GM12878 (cell line): ENCODE data around the gene SPDL1. TPM values are rescaled to one million over a fixed set of nuclear protein-coding genes. Genes with fewer than 3 reads are reported as not detected.

Experiments used
- ATAC-seq: fragments of 200-7000 bp; cut with Tn5 transposase; 3 replicates; pipeline ENCODE4 v1.9.1; 2020; ENCODE audit warnings: mild to moderate bottlenecking, moderate library complexity
- BruUV-seq: library from RNA; stranded (reverse); fragments of 400-500 nt; replicated peaks from 2 replicates; lab custom pipeline; 2021; lab: Mats Ljungman, UMichigan
- CTCF ChIA-PET: fragments of 300-600 bp; sonication (Branson Sonifier 250); formaldehyde crosslinking; extraction: SDS; loops from one replicate; lab custom pipeline; 2021; ENCODE audit warnings: inconsistent platforms; lab: Yijun Ruan, JAX
- POLR2A ChIA-PET: fragments of 350-600 bp; formaldehyde crosslinking; extraction: SDS; loops from one replicate; lab custom pipeline; 2021; ENCODE audit warnings: inconsistent platforms; lab: Charles Lee
- RAD21 ChIA-PET: fragments of 300-600 bp; sonication (Branson Sonifier 250); formaldehyde crosslinking; loops from one replicate; lab custom pipeline; 2023; ENCODE audit warnings: antibody characterized with exemption; ENCODE audit not compliant: unreplicated experiment; lab: Charles Lee
- SMC1A ChIA-PET: fragments of 300-600 bp; sonication (Branson Sonifier 250); formaldehyde crosslinking; loops from one replicate; lab custom pipeline; 2023; ENCODE audit not compliant: unreplicated experiment, uncharacterized antibody; lab: Charles Lee
- DNase-seq: peaks from one replicate; pipeline ENCODE4 v3.0.0-alpha.2; 2011; ENCODE audit warnings: low read depth, low spot score
- FAIRE-seq: peaks from 3 replicates; lab custom pipeline; 2011; peaks lifted over from hg19 to GRCh38; lab: Jason Lieb, UNC
- H2AFZ ChIP-seq: 2 replicates; pipeline ENCODE4 v1.6.0; 2011; ENCODE audit warnings: low read depth, low read length, control low read depth; ENCODE audit not compliant: control insufficient read depth
- H3K27ac ChIP-seq: 2 replicates; pipeline ENCODE4 v1.5.1; 2011; ENCODE audit warnings: control low read depth; ENCODE audit not compliant: control insufficient read depth, insufficient read depth
- H3K27me3 ChIP-seq, 2 experiments: replicated peaks in 1 of 2; 2 replicates each; pipeline versions ENCODE4 v1.6.0 to v1.6.1; 2011; ENCODE audit warnings: low read length in 1 of 2; ENCODE audit not compliant: control insufficient read depth in 2 of 2, insufficient read depth in 2 of 2
- H3K36me3 ChIP-seq, 2 experiments: 2 replicates each; pipeline ENCODE4 v1.5.1; 2011; ENCODE audit warnings: low read length in 1 of 2; ENCODE audit not compliant: control insufficient read depth in 2 of 2, insufficient read depth in 2 of 2
- H3K4me1 ChIP-seq: 2 replicates; pipeline ENCODE4 v1.6.1; 2011; ENCODE audit warnings: mild to moderate bottlenecking, low read length, moderate library complexity, mixed read lengths; ENCODE audit not compliant: control insufficient read depth, insufficient read depth
- H3K4me2 ChIP-seq: 2 replicates; pipeline ENCODE4 v1.6.0; 2011; ENCODE audit warnings: control low read depth; ENCODE audit not compliant: control insufficient read depth, insufficient read depth
- H3K4me3 ChIP-seq: fragments of 200-600 bp; sonication (generic); 2 replicates; pipeline ENCODE4 v1.5.1; 2016
- H3K79me2 ChIP-seq: 2 replicates; pipeline ENCODE4 v1.6.0; 2011; ENCODE audit warnings: low read length; ENCODE audit not compliant: control insufficient read depth, insufficient read depth
- H3K9ac ChIP-seq: 2 replicates; pipeline ENCODE4 v1.8.0; 2011; ENCODE audit warnings: low read length, control low read depth, mixed read lengths; ENCODE audit not compliant: control insufficient read depth, insufficient read depth
- H3K9me3 ChIP-seq: replicated peaks from 3 replicates; pipeline ENCODE4 v1.5.1; 2011; ENCODE audit warnings: mild to moderate bottlenecking, low read length; ENCODE audit not compliant: control insufficient read depth, insufficient read depth
- H4K20me1 ChIP-seq: 2 replicates; pipeline ENCODE4 v1.6.0; 2011; ENCODE audit not compliant: control insufficient read depth, insufficient read depth
- BHLHE40 ChIP-seq, 2 experiments: fragments of 450-650 bp in 1 of 2; IDR thresholded peaks; 2 replicates each; pipeline ENCODE4 v1.6.1; 2011 to 2017; ENCODE audit warnings: low read depth in 2 of 2, borderline replicate concordance in 1 of 2, improper control_type of control experiment in 1 of 2, low read length in 1 of 2, mild to moderate bottlenecking in 1 of 2
- CHD2 ChIP-seq: IDR thresholded peaks from 2 replicates; pipeline ENCODE4 v1.6.1; 2011; ENCODE audit warnings: low read depth, low read length, improper control_type of control experiment, borderline replicate concordance
- CHD4 ChIP-seq: fragments of 200-600 bp; sonication (generic); IDR thresholded peaks from 2 replicates; pipeline ENCODE4 v1.6.1; 2016; ENCODE audit warnings: mild to moderate bottlenecking
- FOS ChIP-seq: IDR thresholded peaks from 3 replicates; pipeline ENCODE4 v1.6.1; 2011; ENCODE audit warnings: borderline replicate concordance; ENCODE audit not compliant: insufficient read length; ENCODE audit errors: extremely low read depth
- PAX5 ChIP-seq: IDR thresholded peaks from 2 replicates; pipeline ENCODE4 v1.6.1; 2011; ENCODE audit warnings: low read depth, low read length, borderline replicate concordance
- PAX8 ChIP-seq: fragments of 450-650 bp; IDR thresholded peaks from 2 replicates; pipeline ENCODE4 v1.6.1; 2017; ENCODE audit warnings: mild to moderate bottlenecking, moderate library complexity
- RBBP5 ChIP-seq: fragments of 200-600 bp; sonication (generic); conservative IDR thresholded peaks from 2 replicates; pipeline ENCODE4 v1.6.1; 2016
- RFX5 ChIP-seq: IDR thresholded peaks from 2 replicates; pipeline ENCODE4 v1.6.1; 2011; ENCODE audit warnings: low read depth, low read length, improper control_type of control experiment
- SUZ12 ChIP-seq: fragments of 200-600 bp; sonication (generic); IDR thresholded peaks from one replicate; pipeline ENCODE4 v1.6.1; 2018; ENCODE audit warnings: antibody characterized with exemption, mild to moderate bottlenecking; ENCODE audit not compliant: unreplicated experiment
- TCF7 ChIP-seq: IDR thresholded peaks from 2 replicates; pipeline ENCODE4 v1.6.1; 2014; ENCODE audit warnings: antibody characterized with exemption, borderline replicate concordance
- YY1 ChIP-seq: IDR thresholded peaks from 2 replicates; pipeline ENCODE4 v1.6.1; 2011; ENCODE audit warnings: low read depth, mild to moderate bottlenecking, low read length
- ZBED1 ChIP-seq: IDR thresholded peaks from 2 replicates; pipeline ENCODE4 v1.6.1; 2016; ENCODE audit warnings: borderline replicate concordance
- WGBS: methylation state at CpG from one replicate; pipeline ENCODE4 v1.1.6; 2016; ENCODE audit warnings: low lambda C conversion rate; ENCODE audit not compliant: insufficient replicate concordance, insufficient coverage; ENCODE audit errors: missing lambda C conversion rate; 5-methylcytosine and 5-hydroxymethylcytosine counted together
- in situ Hi-C: fragments of 300-500 bp; cut with MboI; formaldehyde crosslinking; loops from 9 replicates; pipeline ENCODE4 v1.14.3; 2018; ENCODE audit warnings: mixed read lengths
- intact Hi-C: fragments of 100-400 bp; cut with micrococcal nuclease; formaldehyde crosslinking; loops from one replicate; pipeline ENCODE4 v1.14.2; 2022; ENCODE audit not compliant: unreplicated experiment
- polyA plus RNA-seq, 11 experiments: library from polyadenylated mRNA; depleted of rRNA in 4 of 11; unstranded in 6 of 11; stranded (reverse) in 5 of 11; fragments of >200 nt; fragmentation: Nextera tagmentation in 4 of 11; fragmentation: Illumina TruSeq in 1 of 11; extraction: Ambion mirVana in 4 of 11; extraction: Trizol in 1 of 11; gene quantifications; 1 replicate in 1 of 11; 2 replicates in 10 of 11; pipeline versions ENCODE4 v1.2.1 to v1.2.3, GENCODE V29; 2011 to 2016; ENCODE audit warnings: inconsistent platforms in 2 of 11, missing spikeins in 2 of 11, low read depth in 1 of 11
- total RNA-seq, 4 experiments: library from RNA; depleted of rRNA in 3 of 4; stranded (reverse); fragments of >200 nt in 3 of 4; fragmentation: Illumina TruSeq in 1 of 4; extraction: Trizol in 1 of 4; gene quantifications; 2 replicates each; pipeline versions ENCODE4 v1.2.1 to v1.2.3, GENCODE V29; 2013 to 2021
- TF ChIP-seq, protein P1 (sequence below): IDR thresholded peaks from 2 replicates; pipeline ENCODE4 v1.6.1; 2011; ENCODE audit warnings: borderline replicate concordance, low read depth, mild to moderate bottlenecking, moderate library complexity, mixed read lengths, low read length; ENCODE audit not compliant: insufficient read depth; ENCODE audit errors: extremely low read length
- TF ChIP-seq, protein P2 (sequence below): IDR thresholded peaks from 2 replicates; pipeline ENCODE4 v1.6.1; 2011; ENCODE audit warnings: low read depth, low read length, improper control_type of control experiment, borderline replicate concordance
- TF ChIP-seq, protein P3 (sequence below): fragments of 150-350 bp; IDR thresholded peaks from 2 replicates; pipeline ENCODE4 v1.6.1; 2014; ENCODE audit warnings: mild to moderate bottlenecking, low read depth, low read length
- TF ChIP-seq, protein P4 (sequence below): fragments of 450-650 bp; IDR thresholded peaks from 2 replicates; pipeline ENCODE4 v1.6.1; 2017; ENCODE audit warnings: mild to moderate bottlenecking, moderate library complexity

SPDL1 gene
- total and polyA plus RNA-seq, 10 of the 15 experiments (the other 5 are each of a cell fraction or from before 2014, with no cell fraction given): 34.2 to 69.9 (median 46.0) TPM

DNA sequence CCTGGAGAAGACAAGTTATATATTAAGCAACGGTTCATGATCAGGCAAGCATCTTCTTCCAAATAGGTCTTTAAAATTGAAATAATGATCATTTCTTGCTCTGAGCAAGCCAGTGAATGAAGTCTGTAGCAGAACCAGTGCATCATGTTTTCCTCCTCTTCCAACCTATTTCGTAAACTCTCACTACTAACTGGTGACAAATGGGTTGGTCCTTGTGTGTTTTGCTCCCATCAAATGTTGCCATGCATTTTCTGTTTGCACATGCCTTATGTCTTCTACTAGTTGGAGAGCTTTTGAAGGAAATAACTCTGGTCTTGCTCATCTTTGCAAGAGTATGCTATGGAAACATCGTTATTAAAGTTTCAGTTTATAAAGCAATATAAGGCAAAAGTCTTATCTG, 37.2 kb upstream of the SPDL1 start:
- POLR2A ChIA-PET: no interaction called here
- RAD21 ChIA-PET: no interaction called here
- intact Hi-C loops: loop anchor here (5.0 kb wide), 1 partner anchor 244 kb away; the partner anchor contains the start of gene SLIT3
- Histone ChIP-seq H3K4me1 (no peaks in the 10 kb centered on the region), H4K20me1 (no peaks in the 10 kb centered on the region), H3K9me3 (no peaks in the 10 kb centered on the region), H3K4me3 (no peak overlapping the region), H3K4me2 (no peak overlapping the region), H3K36me3 (no peaks in the 10 kb centered on the region), H3K79me2 (no peaks in the 10 kb centered on the region), H3K27ac (no peak overlapping the region), H2AFZ (no peak overlapping the region), H3K9ac (no peak overlapping the region), H3K27me3 (peaks cover under 1 to 1% of the 10 kb centered on the region in 2 experiments; a peak in 1 of 4 replicates)
- FAIRE-seq (no peak), ATAC-seq (no peak), DNase-seq (no peak)
- CTCF ChIA-PET: no interaction called here
- SMC1A ChIA-PET: no interaction called here
- in situ Hi-C loops: no loop called here
- WGBS: 19% methylated on average over 3 of the region's 3 CpGs
- no TSS peak for BruUV-seq
- TF ChIP-seq PAX8 (no peak), ZBED1 (no peak), RBBP5 (no peak), FOS (no peak), TCF7 (no peak), PAX5 (no peak), YY1 (no peak), SUZ12 (no peak), CHD4 (no peak), CHD2 (no peak), BHLHE40 (IDR thresholded peaks at IDR 0.05; ENCODE audit: borderline replicate concordance in 1 of 2, low read depth in 2 of 2, low read length in 1 of 2) (no peak), RFX5 (no peak)
- TF ChIP-seq, protein P1, sequence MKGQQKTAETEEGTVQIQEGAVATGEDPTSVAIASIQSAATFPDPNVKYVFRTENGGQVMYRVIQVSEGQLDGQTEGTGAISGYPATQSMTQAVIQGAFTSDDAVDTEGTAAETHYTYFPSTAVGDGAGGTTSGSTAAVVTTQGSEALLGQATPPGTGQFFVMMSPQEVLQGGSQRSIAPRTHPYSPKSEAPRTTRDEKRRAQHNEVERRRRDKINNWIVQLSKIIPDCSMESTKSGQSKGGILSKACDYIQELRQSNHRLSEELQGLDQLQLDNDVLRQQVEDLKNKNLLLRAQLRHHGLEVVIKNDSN: no peak
- TF ChIP-seq, protein P2, sequence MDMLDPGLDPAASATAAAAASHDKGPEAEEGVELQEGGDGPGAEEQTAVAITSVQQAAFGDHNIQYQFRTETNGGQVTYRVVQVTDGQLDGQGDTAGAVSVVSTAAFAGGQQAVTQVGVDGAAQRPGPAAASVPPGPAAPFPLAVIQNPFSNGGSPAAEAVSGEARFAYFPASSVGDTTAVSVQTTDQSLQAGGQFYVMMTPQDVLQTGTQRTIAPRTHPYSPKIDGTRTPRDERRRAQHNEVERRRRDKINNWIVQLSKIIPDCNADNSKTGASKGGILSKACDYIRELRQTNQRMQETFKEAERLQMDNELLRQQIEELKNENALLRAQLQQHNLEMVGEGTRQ: no peak
- TF ChIP-seq, protein P3, sequence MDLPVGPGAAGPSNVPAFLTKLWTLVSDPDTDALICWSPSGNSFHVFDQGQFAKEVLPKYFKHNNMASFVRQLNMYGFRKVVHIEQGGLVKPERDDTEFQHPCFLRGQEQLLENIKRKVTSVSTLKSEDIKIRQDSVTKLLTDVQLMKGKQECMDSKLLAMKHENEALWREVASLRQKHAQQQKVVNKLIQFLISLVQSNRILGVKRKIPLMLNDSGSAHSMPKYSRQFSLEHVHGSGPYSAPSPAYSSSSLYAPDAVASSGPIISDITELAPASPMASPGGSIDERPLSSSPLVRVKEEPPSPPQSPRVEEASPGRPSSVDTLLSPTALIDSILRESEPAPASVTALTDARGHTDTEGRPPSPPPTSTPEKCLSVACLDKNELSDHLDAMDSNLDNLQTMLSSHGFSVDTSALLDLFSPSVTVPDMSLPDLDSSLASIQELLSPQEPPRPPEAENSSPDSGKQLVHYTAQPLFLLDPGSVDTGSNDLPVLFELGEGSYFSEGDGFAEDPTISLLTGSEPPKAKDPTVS: no peak
- TF ChIP-seq, protein P4, sequence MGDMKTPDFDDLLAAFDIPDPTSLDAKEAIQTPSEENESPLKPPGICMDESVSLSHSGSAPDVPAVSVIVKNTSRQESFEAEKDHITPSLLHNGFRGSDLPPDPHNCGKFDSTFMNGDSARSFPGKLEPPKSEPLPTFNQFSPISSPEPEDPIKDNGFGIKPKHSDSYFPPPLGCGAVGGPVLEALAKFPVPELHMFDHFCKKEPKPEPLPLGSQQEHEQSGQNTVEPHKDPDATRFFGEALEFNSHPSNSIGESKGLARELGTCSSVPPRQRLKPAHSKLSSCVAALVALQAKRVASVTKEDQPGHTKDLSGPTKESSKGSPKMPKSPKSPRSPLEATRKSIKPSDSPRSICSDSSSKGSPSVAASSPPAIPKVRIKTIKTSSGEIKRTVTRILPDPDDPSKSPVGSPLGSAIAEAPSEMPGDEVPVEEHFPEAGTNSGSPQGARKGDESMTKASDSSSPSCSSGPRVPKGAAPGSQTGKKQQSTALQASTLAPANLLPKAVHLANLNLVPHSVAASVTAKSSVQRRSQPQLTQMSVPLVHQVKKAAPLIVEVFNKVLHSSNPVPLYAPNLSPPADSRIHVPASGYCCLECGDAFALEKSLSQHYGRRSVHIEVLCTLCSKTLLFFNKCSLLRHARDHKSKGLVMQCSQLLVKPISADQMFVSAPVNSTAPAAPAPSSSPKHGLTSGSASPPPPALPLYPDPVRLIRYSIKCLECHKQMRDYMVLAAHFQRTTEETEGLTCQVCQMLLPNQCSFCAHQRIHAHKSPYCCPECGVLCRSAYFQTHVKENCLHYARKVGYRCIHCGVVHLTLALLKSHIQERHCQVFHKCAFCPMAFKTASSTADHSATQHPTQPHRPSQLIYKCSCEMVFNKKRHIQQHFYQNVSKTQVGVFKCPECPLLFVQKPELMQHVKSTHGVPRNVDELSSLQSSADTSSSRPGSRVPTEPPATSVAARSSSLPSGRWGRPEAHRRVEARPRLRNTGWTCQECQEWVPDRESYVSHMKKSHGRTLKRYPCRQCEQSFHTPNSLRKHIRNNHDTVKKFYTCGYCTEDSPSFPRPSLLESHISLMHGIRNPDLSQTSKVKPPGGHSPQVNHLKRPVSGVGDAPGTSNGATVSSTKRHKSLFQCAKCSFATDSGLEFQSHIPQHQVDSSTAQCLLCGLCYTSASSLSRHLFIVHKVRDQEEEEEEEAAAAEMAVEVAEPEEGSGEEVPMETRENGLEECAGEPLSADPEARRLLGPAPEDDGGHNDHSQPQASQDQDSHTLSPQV: no peak
